SU-DHL-6 (cell line): ENCODE measurements around the gene IP6K2.

ENCODE experiments used
- H2AFZ ChIP-seq: fragments of 200-600 bp; sonication (generic); 2 replicates; pipeline ENCODE4 v1.6.1; 2014; ENCODE audit warnings: low read depth, mild to moderate bottlenecking, moderate library complexity, mixed read lengths, antibody characterized with exemption, low read length; ENCODE audit not compliant: severe bottlenecking
- H3F3A ChIP-seq: fragments of 200-600 bp; shearing (Covaris generic); 2 replicates; pipeline ENCODE4 v1.6.0; 2016; ENCODE audit warnings: antibody characterized with exemption, mild to moderate bottlenecking; ENCODE audit not compliant: insufficient read depth
- H3K27ac ChIP-seq: fragments of 200-600 bp; sonication (generic); 2 replicates; pipeline ENCODE4 v1.5.1; 2016; ENCODE audit warnings: low read depth, mild to moderate bottlenecking, low read length, moderate library complexity, mixed read lengths
- H3K27me3 ChIP-seq: fragments of 200-600 bp; sonication (generic), shearing (Covaris generic); 2 replicates; pipeline ENCODE4 v1.6.0; 2014; ENCODE audit warnings: mild to moderate bottlenecking, low read length
- H3K36me3 ChIP-seq: fragments of 200-600 bp; sonication (generic); 2 replicates; pipeline ENCODE4 v1.6.1; 2014; ENCODE audit warnings: mild to moderate bottlenecking, low read length, mixed read lengths
- H3K4me2 ChIP-seq: fragments of 300-600, 200-600 bp; shearing (Covaris generic), sonication (generic); 2 replicates; pipeline ENCODE4 v1.6.0; 2014; ENCODE audit warnings: low read length, low read depth, mild to moderate bottlenecking; ENCODE audit not compliant: poor library complexity, severe bottlenecking
- H3K4me3 ChIP-seq: fragments of 200-600 bp; sonication (generic); 2 replicates; pipeline ENCODE4 v1.5.1; 2014; ENCODE audit warnings: antibody characterized with exemption, low read length, mild to moderate bottlenecking, mixed read lengths; ENCODE audit not compliant: insufficient read depth, poor library complexity, severe bottlenecking
- H3K79me2 ChIP-seq: fragments of 200-600 bp; sonication (generic); 2 replicates; pipeline ENCODE4 v1.6.1; 2014; ENCODE audit warnings: mild to moderate bottlenecking, low read length, moderate library complexity; ENCODE audit not compliant: insufficient read depth
- H3K9ac ChIP-seq: fragments of 200-600 bp; sonication (generic); 2 replicates; pipeline ENCODE4 v1.7.0; 2014; ENCODE audit warnings: mild to moderate bottlenecking, low read length
- H3K9me2 ChIP-seq: fragments of 200-600 bp; sonication (generic); replicated peaks from 2 replicates; pipeline ENCODE4 v1.6.1; 2014; ENCODE audit warnings: low read length; ENCODE audit not compliant: insufficient read depth
- H3K9me3 ChIP-seq: fragments of 200-600 bp; sonication (generic); 2 replicates; pipeline ENCODE4 v1.6.1; 2014; ENCODE audit warnings: low read length, mixed read lengths; ENCODE audit not compliant: insufficient read depth
- H4K20me1 ChIP-seq: fragments of 200-600 bp; sonication (generic); 2 replicates; pipeline ENCODE4 v1.6.1; 2014; ENCODE audit warnings: low read depth, mild to moderate bottlenecking, antibody characterized with exemption, low read length, moderate library complexity, mixed read lengths
- EZH2phosphoT487 ChIP-seq: fragments of 200-600 bp; sonication (generic), shearing (Covaris generic); conservative IDR thresholded peaks from 2 replicates; pipeline ENCODE4 v1.6.1; 2018; ENCODE audit warnings: mild to moderate bottlenecking, antibody characterized with exemption, low read length, moderate library complexity, mixed read lengths
- TF ChIP-seq, protein P1 (sequence below): fragments of 200-600 bp; sonication (generic); IDR thresholded peaks from one replicate; pipeline ENCODE4 v1.5.1; 2017; ENCODE audit warnings: antibody characterized with exemption, mild to moderate bottlenecking, low read length, moderate library complexity; ENCODE audit not compliant: insufficient read depth, poor library complexity, severe bottlenecking

Gene IP6K2

DNA sequence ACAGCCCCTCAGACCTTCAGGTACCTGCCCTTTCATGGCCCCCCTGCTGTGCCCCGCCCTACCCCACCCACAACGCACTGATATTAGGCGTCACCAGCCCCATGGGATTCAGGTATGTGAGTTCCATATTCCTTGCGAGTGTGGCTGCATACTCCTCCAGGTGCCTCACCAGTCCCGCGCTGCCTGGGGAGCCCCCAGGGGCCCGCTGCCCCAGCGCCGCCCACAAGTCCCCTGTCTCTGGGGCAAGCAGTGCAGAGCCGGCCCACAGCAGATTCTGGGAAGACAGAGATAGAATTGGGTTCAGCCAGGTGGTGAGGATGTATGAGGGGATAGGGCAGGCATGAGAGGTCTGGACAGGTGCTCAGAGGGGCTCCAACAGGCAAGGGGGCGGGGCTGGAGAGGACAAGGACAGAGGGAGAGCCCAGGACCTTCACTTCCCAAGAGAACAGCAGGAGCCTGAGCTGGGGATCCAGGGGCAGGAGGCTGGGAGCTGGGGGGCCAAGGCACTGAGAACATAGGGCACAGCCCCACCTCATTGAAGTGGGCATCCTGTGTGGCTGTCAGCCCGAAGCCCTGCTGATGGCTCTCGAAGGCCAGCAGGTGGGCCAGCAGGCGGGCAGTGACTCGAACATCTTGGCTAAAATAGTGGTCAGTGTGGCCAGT, 68.7 kb downstream of the IP6K2 start:
- Histone ChIP-seq H3F3A (no peaks in the 10 kb centered on the region), H3K36me3 (no peaks in the 10 kb centered on the region)

DNA sequence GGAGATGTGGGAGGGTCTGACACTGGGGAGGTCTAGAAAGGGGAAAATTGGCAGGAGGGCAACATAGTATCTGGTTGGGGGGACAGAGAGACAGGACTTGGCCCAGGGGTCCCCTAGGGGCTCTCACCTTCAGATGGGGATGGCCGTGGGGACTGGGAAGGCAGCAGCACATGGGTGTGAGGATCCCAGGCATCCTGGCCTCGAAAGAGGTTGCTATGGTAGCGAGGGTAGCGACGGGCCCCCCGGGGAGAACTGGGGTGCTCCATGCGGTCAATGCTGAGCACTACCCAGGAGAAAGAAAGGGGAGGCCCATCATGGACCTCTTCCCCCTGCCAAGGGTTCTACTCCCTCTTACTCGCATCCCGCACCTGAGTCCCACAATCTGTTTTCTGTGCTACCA, 69.3 kb downstream of the IP6K2 start:
- Histone ChIP-seq H3K9ac (no peak overlapping the region), H3K27ac (no peak overlapping the region), H3K9me3 (no peaks in the 10 kb centered on the region), H4K20me1 (no peaks in the 10 kb centered on the region), H3K27me3 (no peaks in the 10 kb centered on the region), H3K36me3 (no peaks in the 10 kb centered on the region), H3F3A (no peaks in the 10 kb centered on the region), H3K4me2 (no peak overlapping the region), H3K79me2 (no peaks in the 10 kb centered on the region), H3K4me3 (no peak overlapping the region), H3K9me2 (no peaks in the 10 kb centered on the region), H2AFZ (no peak overlapping the region)
- TF ChIP-seq EZH2phosphoT487, result no peak
- TF ChIP-seq, protein P1, sequence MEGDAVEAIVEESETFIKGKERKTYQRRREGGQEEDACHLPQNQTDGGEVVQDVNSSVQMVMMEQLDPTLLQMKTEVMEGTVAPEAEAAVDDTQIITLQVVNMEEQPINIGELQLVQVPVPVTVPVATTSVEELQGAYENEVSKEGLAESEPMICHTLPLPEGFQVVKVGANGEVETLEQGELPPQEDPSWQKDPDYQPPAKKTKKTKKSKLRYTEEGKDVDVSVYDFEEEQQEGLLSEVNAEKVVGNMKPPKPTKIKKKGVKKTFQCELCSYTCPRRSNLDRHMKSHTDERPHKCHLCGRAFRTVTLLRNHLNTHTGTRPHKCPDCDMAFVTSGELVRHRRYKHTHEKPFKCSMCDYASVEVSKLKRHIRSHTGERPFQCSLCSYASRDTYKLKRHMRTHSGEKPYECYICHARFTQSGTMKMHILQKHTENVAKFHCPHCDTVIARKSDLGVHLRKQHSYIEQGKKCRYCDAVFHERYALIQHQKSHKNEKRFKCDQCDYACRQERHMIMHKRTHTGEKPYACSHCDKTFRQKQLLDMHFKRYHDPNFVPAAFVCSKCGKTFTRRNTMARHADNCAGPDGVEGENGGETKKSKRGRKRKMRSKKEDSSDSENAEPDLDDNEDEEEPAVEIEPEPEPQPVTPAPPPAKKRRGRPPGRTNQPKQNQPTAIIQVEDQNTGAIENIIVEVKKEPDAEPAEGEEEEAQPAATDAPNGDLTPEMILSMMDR, result no peak

More for the DNA sequence above, 68.7 kb downstream of the IP6K2 start:
- H3K27ac ChIP-seq, result no peak overlapping the region
- no peaks in the 10 kb centered on the region for H3K9me3 ChIP-seq
- H4K20me1 ChIP-seq, result no peaks in the 10 kb centered on the region
- H3K4me2 ChIP-seq, result no peak overlapping the region
- H3K27me3 ChIP-seq, result no peaks in the 10 kb centered on the region
- no peak overlapping the region for H2AFZ ChIP-seq
- H3K9me2 ChIP-seq, result no peaks in the 10 kb centered on the region
- H3K4me3 ChIP-seq, result no peak overlapping the region
- TF ChIP-seq EZH2phosphoT487, result no peak
- TF ChIP-seq, protein P1, result no peak
- no peaks in the 10 kb centered on the region for H3K79me2 ChIP-seq
- no peak overlapping the region for H3K9ac ChIP-seq

DNA sequence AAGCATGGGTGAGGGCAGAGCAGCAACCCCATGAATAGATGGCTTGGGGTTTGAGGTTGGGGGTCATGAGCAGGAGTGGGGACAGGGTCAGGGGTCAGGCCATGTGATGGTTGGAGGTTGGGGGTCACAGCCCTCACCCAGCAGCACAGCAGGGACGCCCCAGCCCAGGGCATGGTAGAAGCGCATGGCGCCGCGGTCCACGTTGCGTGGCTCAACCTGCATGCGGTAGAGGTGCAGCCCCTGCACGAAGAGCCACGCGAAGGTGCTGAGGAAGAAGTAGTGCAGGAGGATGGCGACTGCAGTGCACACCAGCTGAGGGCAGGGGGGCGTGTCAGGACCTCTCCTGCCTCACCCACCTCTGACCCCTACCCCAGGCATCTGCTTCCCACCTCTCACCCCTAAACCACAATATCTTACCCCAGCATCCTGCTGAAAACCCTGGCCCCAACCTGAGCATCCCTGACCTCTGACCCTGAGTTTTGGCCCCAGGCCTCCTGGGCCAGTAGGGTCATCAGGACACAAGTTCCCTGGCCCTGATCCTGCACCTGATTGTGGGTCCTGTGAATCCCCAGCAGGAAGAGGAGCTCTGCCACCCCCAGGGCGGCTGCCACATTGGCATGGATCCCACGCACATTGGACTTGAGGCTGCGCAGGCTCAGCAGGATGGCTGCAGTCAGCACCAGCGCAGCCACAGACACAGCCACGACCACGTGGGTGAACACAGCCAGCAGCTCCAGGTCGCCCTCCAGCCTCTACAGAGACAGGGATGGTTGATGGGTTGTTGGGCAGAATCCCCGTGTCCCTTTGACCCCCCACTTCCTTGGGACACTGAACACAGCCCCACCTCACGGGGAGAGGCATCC, 71.9 kb downstream of the IP6K2 start:
- Histone ChIP-seq H3K9ac (no peak overlapping the region), H3K4me2 (no peak overlapping the region), H3K9me2 (no peaks in the 10 kb centered on the region), H3K79me2 (no peaks in the 10 kb centered on the region), H3K4me3 (no peak overlapping the region), H2AFZ (no peak overlapping the region), H3K27me3 (no peaks in the 10 kb centered on the region), H3K27ac (no peak overlapping the region), H3K36me3 (no peaks in the 10 kb centered on the region), H3F3A (no peaks in the 10 kb centered on the region), H4K20me1 (no peaks in the 10 kb centered on the region), H3K9me3 (no peaks in the 10 kb centered on the region)
- TF ChIP-seq EZH2phosphoT487, result no peak
- TF ChIP-seq, protein P1, result no peak
